Suppressor macrophage (primary cell): ENCODE data around the gene SPARC.

Experiments
- DNase-seq, 4 experiments: peaks; one replicate each; pipeline ENCODE4 v3.0.0-alpha.2; 2020 to 2022

SPARC gene

DNA sequence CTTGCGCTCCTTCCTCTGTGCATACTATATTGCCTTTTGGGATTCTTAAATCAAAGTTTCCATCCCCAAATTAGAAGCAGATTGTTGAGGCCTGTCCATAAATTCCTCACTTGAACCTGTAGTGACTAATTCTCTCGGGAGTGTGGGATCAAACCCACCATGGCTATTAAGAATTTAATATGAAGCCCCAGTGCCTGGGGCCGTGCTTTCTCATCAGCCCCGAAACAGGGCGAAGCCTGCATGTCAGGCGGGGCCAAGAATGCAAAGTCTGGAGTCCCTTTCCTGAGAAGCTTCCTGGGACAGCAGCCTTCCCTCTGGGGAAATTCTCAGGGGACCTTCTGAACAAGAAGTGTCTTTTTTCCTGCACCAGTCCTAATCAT lies 66.3 kb downstream of the SPARC start:
- DNase-seq = no peak

GRCh38 chr5:151619812-151620460 lies 66.8 kb downstream of the SPARC start:
- no peak for DNase-seq

DNA sequence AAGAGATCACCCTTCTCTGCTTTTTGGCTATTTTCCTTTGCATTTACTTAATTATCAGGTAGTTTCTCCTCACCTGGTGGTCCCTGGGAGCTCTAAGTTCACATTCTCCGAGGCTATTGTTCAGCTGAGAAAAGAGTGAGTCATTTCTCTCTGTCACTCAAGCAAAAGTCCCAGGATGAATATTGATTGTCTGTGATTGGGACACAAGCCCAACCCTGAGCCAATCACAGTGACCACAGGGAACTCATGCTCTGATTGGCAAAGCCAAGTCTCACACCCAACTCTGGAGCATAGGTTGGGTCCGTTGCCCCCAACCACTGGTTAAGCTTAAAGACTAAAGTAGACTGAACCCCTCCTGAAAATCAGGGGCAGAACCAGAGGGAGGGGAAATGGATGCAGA lies 67.8 kb downstream of the SPARC start:
- no peak for DNase-seq

GRCh38 chr5:151617841-151618710 lies 68.6 kb downstream of the SPARC start:
- DNase-seq = no peak

DNA sequence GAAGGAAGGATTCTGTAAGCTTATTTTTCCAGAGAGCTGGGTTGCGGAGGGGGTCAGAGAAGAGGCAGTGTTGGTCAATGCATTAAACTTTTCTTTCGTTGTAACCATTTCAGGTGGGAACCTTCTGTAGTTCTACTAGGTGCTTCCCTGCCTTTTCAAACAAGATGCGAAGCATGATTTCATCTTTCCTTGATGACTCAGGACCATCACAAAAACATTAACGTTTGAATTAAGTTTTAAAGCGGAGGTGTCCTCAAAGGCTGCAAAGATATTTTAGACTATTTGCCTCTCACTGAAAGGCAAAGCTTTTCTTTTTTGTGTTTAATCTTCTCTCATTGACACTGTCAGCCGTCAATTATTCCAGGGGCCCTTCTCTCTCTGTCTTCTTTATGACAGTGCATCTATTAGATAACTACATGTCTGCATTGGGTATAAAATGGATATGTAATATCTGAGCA lies 69.3 kb downstream of the SPARC start:
- DNase-seq = no peak

GRCh38 chr5:151615431-151615830 lies 71.3 kb downstream of the SPARC start:
- no peak for DNase-seq

DNA sequence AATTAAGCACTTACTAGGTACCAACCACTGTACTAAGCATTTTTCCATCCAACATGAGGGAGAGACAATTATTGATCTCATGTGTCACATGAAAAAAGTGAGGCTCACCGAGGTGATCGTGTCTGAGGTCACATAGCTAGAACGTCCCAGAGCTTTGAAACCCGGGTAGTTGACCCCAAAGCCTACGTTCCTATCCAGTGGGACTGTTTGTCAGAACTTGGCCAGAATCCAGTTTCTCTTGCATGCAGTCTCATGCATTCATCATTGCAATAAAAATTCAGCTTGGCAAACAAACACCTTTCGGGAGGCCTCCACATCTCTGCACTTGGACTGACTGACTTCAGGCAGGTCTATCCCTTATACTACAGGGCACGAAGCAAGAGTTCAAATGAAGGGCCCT lies 72.2 kb downstream of the SPARC start:
- DNase-seq = no peak

- no peak for DNase-seq
These were observed 73.9 kb downstream of the SPARC start for GRCh38 chr5:151612689-151613427.

DNA sequence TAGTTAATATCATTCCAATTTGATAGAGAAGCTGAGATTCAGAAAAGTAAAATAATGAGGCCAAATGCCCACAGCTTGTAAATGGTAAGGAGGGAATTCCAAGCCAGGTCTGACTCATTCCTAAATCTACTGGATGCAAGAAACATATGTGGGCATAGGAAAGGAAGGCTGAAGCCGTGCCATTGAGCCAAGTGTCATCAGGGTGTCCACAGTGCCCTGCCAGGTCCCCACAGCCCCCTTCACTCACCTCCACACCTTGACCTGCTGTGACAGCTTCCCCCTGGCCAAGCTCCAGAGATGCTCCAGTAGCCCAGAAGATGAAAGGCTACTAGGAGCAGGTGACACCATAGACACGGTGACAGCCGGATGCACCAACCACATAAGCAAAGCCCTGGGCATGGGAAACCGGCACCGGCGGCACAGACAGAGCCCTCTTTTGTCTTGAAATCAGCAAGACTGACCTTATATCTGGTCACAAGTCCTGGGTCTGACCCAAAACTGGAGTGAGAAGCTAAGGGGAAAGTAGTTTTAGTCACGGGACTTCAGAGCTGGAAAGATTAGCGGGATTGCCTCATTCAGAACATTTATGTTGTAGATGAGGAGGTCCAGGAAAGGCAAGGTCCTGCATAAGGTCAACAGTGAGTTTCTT lies 75.5 kb downstream of the SPARC start:
- no peak for DNase-seq
